Daoy (cell line): ENCODE results near the gene PRKCD. TPM values are rescaled to one million over a fixed set of nuclear protein-coding genes. Genes with fewer than 3 reads are reported as not detected.
A peak's percentile ranks its signal among the peaks of the same experiment; 100 is the strongest.

Experiments used
- DNase-seq: peaks from one replicate; pipeline ENCODE4 v3.0.0-alpha.2; 2015; ENCODE audit warnings: low read depth
- total RNA-seq: library from RNA; depleted of rRNA; stranded (reverse); fragments of >200 nt; shearing (Covaris generic); gene quantifications from 2 replicates; pipeline ENCODE4 v1.2.3, GENCODE V29; 2014

The PRKCD gene
- total RNA-seq, 1 experiment from 2014 or later, result 0.80 TPM

- DNase-seq, result no peak
Observed at GRCh38 chr3:53217175-53217574, 56.2 kb downstream of the PRKCD start.

DNA sequence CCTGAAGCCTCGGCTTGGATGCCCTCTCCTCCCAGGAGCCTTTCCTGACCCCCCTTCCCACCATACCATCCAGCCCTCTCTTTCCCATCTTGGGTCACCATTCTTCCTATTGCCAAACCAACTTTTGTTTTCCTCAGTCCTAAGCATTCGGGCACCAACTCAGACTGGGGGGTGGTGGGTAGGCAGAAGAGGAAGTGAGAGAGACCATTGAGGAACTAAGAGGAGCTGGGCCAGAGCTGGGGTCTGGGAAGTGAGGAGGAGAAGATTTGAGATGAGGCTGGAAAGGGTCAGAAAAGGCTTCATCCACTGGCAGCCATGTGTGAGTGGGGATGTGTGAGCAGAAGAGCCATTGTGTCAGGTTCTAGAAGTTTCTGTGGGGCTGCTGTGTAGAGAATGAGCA is 57.1 kb downstream of the PRKCD start:
- DNase-seq, result no peak

GRCh38 chr3:53219895-53220483 is 59.0 kb downstream of the PRKCD start:
- DNase-seq, result peak; percentile 82

- no peak for DNase-seq
Observed at GRCh38 chr3:53221345-53221744, 60.3 kb downstream of the PRKCD start.

DNA sequence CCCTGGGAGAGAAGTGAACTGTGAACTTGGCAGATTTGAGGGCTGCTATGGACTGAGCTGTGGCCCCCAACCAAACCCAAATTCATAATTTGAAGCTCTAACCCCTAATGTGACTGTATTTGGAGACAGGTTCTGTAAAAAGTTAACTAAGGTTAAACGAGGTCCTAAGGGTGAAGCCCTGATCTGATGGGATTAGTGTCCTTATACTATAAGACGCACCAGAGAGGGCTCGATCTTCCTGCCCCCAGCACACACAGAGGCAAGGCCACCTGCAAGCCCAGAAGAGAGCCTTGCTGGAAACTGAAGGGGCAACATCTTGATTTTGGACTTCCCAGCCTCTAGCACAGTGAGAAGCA is 60.8 kb downstream of the PRKCD start:
- DNase-seq, result no peak

GRCh38 chr3:53222183-53222901 is 61.3 kb downstream of the PRKCD start:
- DNase-seq, result no peak

DNA sequence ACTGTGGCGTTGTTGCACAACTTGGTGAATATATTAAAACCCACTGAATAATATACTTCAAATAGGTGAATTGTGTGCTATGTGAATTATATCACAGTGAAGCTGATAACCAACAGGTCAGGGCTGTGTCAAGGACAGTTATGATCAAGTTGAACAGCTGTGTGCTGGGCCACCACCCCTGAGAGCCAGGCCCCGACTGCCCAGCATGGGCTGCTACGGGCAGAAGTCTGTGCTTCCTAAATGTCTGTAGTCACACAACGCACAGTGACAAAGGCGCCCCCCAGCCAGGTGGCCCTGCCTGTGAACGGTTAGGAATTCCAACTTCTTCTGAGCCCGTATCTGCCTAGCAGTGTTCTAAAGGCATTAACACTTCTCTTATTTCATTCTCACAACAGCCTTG is 62.0 kb downstream of the PRKCD start:
- DNase-seq, result no peak

DNA sequence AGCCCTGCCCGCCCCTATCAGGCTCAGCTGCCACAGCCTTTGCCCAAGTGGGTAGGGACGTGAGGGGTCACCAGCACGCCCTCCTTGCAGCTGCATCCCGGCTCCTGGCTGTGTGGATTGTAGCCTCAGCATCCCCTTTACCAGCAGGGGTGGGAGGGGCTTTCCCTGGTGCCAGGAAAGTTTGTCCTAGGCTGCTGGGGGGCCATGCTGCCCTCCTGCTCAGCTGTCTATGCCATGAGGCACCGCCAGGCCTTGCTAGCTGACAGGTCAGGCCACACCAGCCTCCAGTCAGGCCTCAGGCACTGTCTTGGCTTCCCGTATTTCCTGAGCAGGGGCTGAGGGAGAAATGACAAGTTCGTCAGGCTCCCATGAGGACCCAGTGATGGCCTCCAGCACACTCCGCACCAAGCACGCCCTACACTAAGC is 62.5 kb downstream of the PRKCD start:
- DNase-seq, result no peak

GRCh38 chr3:53224026-53224425 is 63.0 kb downstream of the PRKCD start:
- no peak for DNase-seq

DNA sequence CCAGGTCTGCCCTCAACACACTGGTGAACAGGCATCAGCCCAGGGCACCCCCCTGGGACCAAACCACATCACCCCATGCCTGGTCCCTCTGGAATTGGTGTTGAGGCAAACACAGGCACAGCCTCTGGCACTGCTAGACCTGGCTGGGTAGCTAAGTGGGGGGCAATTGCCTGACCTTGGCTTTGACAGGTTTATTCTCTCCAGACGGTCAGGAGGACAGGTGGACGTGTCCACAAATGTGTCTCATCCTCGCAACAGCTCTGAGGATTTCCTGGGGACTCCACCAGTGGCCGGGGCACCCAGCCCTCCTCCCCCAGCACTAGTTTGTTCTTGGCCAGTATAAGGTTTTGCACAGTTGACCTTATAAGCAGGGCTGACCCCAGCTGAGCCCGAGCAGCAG is 63.5 kb downstream of the PRKCD start:
- DNase-seq, result no peak

GRCh38 chr3:53225181-53225580 is 64.2 kb downstream of the PRKCD start:
- DNase-seq, result no peak

- no peak for DNase-seq
Observed at GRCh38 chr3:53225651-53226050, 64.6 kb downstream of the PRKCD start.

DNA sequence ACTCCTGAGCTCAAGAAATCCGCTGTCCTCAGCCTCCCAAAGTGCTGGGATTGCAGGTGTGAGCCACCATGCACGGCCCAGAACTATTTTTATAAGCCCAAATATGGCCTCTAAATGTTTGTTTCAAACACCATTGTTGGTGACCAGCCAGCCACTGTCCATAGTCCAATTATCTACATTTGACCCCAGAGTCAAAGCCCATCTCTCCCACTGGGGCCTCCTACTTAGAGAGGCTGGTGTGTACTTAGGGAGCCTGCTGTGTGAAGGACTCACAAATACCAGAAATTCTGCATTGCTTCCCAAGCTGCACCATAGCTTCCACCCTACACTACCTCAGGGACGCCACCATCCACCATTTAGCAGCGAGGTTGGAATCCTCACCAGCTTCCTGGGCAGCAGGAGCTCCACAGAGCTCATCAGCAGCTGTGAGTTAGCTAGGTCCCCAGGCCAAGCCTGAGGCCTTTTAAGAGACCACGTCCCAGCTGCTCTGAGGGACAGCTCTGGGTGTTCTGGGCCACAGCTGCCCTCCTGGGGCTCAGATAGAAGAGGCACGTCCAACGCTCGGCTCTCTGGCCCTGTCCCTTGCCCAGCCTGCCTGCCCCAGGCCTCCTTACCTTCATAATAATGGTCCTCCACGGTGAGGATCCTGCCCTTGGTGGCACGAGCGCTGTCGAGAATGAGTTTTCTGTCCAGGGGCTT is 65.3 kb downstream of the PRKCD start:
- DNase-seq, result no peak

GRCh38 chr3:53226841-53227407 is 65.9 kb downstream of the PRKCD start:
- DNase-seq, result no peak

GRCh38 chr3:53227993-53228885 is 67.2 kb downstream of the PRKCD start:
- DNase-seq, result no peak

- no peak for DNase-seq
Observed at GRCh38 chr3:53229171-53229570, 68.2 kb downstream of the PRKCD start.

GRCh38 chr3:53229606-53230005 is 68.6 kb downstream of the PRKCD start:
- no peak for DNase-seq

DNA sequence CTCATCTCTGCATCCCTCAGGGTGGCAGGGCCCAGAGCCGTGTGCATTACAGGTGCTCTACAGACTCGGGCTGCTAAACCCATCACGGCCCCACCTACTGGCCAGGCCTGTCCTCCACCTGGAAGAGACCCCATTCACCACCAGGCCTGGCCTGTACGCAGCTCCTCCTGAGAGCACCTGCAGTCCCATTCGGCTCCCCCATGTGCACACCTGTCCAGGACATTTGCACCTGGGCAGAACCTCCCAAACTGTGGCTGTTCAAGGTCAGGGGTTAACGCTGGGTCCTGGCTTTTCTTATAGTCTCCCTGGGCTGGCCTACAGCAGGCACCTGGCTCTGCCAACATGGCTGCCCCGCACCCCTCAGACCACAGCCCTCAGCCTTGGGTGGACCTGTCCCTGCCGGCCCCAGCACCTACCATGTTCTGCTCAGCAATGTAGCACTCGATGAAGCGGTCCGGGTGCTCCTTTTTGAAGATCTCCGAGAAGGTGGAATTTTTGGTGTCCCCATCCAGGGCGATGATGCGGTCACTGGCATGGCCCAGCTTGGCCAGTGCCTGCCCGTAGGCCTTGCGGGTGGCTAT is 69.1 kb downstream of the PRKCD start:
- no peak for DNase-seq

GRCh38 chr3:53230789-53231188 is 69.8 kb downstream of the PRKCD start:
- no peak for DNase-seq

DNA sequence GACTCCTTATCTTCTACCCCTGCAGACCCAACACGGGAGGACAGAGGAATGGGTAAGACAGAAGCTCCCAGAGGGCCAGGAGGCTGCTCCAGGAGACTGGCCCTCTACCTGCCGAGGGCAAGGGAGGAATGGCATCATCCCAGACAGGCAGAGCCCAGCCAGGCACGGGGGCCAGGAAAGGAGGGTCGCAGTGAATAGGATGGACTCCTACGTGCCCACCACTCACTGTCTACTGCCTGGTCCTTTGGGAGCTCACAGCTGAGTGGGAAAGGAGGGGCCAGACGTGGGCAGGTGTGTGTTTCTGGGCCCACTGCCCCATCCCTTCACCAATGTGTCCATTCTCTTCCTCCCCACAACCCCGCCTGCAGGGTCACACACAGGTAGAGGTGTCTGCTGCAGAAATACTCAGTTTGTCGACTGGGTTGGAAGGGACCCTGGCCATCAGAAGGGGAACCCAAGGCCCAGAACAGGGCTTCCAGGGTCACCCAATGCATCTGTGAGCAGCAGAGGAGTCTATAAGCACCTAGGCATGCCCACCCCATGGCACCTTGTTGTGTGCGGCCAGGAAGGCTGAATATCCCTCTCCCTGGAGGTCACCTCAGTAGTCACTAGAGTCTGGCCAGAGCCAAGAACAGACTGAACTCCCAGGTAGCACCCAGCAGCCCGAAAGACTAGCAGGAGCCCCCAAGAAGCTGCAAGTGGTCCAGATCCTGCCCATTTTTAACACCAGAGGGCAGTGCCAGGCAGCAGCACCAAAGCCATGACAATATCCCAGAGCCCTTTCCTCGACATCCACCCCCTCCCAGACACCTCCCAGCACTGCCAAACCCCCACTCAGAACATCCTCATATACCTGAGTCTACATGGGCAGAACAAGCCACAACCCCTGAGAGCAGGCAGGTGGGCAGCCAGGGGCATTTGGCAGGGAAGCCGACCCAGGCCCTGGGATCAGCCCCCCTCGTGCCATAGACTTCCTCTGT is 70.8 kb downstream of the PRKCD start:
- no peak for DNase-seq
